ENCODE measurements around the gene ZBTB16. TPM values are rescaled to one million over a fixed set of nuclear protein-coding genes. Genes with fewer than 3 reads are reported as not detected.

ZBTB16 gene
- total RNA-seq, 1 donor from 2014 or later, result 171 TPM

GRCh38 chr11:114056409-114056808, 3.1 kb upstream of the ZBTB16 start:
- intact Hi-C loops (cut with DNase I), result no loop called here
- no peak overlapping the region for H3K4me3 ChIP-seq
- ATAC-seq, result no peak

GRCh38 chr11:114057147-114057546, 2.4 kb upstream of the ZBTB16 start:
- Histone ChIP-seq H3K27ac (peak overlapping the region; percentile 98), H3K27me3 (ENCODE audit: low read depth) (peaks cover 7% of the 10 kb centered on the region), H3K4me1 (peaks cover 22% of the 10 kb centered on the region), H3K9me3 (no peaks in the 10 kb centered on the region), H3K4me3 (no peak overlapping the region), H3K36me3 (no peaks in the 10 kb centered on the region)
- TF ChIP-seq CTCF (IDR thresholded peaks at IDR 0.05), result no peak
- intact Hi-C loops (cut with DNase I), result no loop called here
- ATAC-seq (no peak), DNase-seq (peak; percentile 56)

More at GRCh38 chr11:114056409-114056808, 3.1 kb upstream of the ZBTB16 start:
- peaks cover 7% of the 10 kb centered on the region for H3K27me3 ChIP-seq (ENCODE audit: low read depth)
- H3K27ac ChIP-seq, result no peak overlapping the region
- no peaks in the 10 kb centered on the region for H3K36me3 ChIP-seq
- H3K9me3 ChIP-seq, result no peaks in the 10 kb centered on the region
- DNase-seq, result no peak
- peaks cover 21% of the 10 kb centered on the region for H3K4me1 ChIP-seq
- TF ChIP-seq CTCF (IDR thresholded peaks at IDR 0.05), result no peak

GRCh38 chr11:114057605-114058004, 1.9 kb upstream of the ZBTB16 start:
- ATAC-seq, result no peak
- Histone ChIP-seq H3K27me3 (ENCODE audit: low read depth) (peaks cover 7% of the 10 kb centered on the region), H3K36me3 (no peaks in the 10 kb centered on the region), H3K9me3 (no peaks in the 10 kb centered on the region), H3K4me1 (peaks cover 27% of the 10 kb centered on the region), H3K4me3 (peak overlapping the region; percentile 85), H3K27ac (peak overlapping the region; percentile 98)
- intact Hi-C loops (cut with DNase I), result no loop called here
- TF ChIP-seq CTCF (IDR thresholded peaks at IDR 0.05), result no peak
- no peak for DNase-seq

- Histone ChIP-seq H3K4me3 (peak overlapping the region; percentile 85), H3K27ac (peak overlapping the region; percentile 98), H3K27me3 (ENCODE audit: low read depth) (peaks cover 7% of the 10 kb centered on the region), H3K9me3 (no peaks in the 10 kb centered on the region), H3K4me1 (peaks cover 32% of the 10 kb centered on the region), H3K36me3 (peaks cover 3% of the 10 kb centered on the region)
- ATAC-seq (peak; percentile 38 to 60), DNase-seq (peak; percentile 76)
- no peak for TF ChIP-seq CTCF (IDR thresholded peaks at IDR 0.05)
- intact Hi-C loops (cut with DNase I), result no loop called here
Observed at GRCh38 chr11:114058026-114058706, 1.3 kb upstream of the ZBTB16 start.

- Histone ChIP-seq H3K9me3 (no peaks in the 10 kb centered on the region), H3K27me3 (ENCODE audit: low read depth) (peaks cover 7% of the 10 kb centered on the region), H3K27ac (peak overlapping the region; percentile 98), H3K4me1 (peaks cover 39% of the 10 kb centered on the region), H3K36me3 (peaks cover 10% of the 10 kb centered on the region), H3K4me3 (peak overlapping the region; percentile 85)
- intact Hi-C loops (cut with DNase I), result no loop called here
- ATAC-seq (no peak), DNase-seq (peak; percentile 67)
- no peak for TF ChIP-seq CTCF (IDR thresholded peaks at IDR 0.05)
Observed at GRCh38 chr11:114058871-114059277, 637 bp upstream of the ZBTB16 start.

Data from lower lobe of right lung (tissue), 2 donors.